ENCODE results near the gene RTL9.

The RTL9 gene

GRCh38 chrX:110346681-110347080 lies 12.0 kb upstream of the RTL9 start:
- no peak for TF ChIP-seq CTCF (IDR thresholded peaks at IDR 0.05; ENCODE audit: borderline replicate concordance, insufficient read depth, low read depth, low read length)

GRCh38 chrX:110359273-110359672 lies 625 bp downstream of the RTL9 start:
- no peak for TF ChIP-seq CTCF (IDR thresholded peaks at IDR 0.05; ENCODE audit: borderline replicate concordance, insufficient read depth, low read depth, low read length)

More at GRCh38 chrX:110346681-110347080, 12.0 kb upstream of the RTL9 start:
- no peak overlapping the region for H3K4me3 ChIP-seq (ENCODE audit: low read depth, low read length)

GRCh38 chrX:110363244-110363643 lies 4.6 kb downstream of the RTL9 start:
- H3K4me3 ChIP-seq (ENCODE audit: low read depth, low read length): no peak overlapping the region
- no peak for TF ChIP-seq CTCF (IDR thresholded peaks at IDR 0.05; ENCODE audit: borderline replicate concordance, insufficient read depth, low read depth, low read length)

More at GRCh38 chrX:110359273-110359672, 625 bp downstream of the RTL9 start:
- H3K4me3 ChIP-seq (ENCODE audit: low read depth, low read length): no peak overlapping the region

GRCh38 chrX:110373310-110373709 lies 14.7 kb downstream of the RTL9 start:
- no peak for TF ChIP-seq CTCF (IDR thresholded peaks at IDR 0.05; ENCODE audit: borderline replicate concordance, insufficient read depth, low read depth, low read length)
- no peak overlapping the region for H3K4me3 ChIP-seq (ENCODE audit: low read depth, low read length)

- H3K4me3 ChIP-seq (ENCODE audit: low read depth, low read length): no peak overlapping the region
- TF ChIP-seq CTCF (IDR thresholded peaks at IDR 0.05; ENCODE audit: borderline replicate concordance, insufficient read depth, low read depth, low read length): no peak
Observed at GRCh38 chrX:110374559-110374958, 15.9 kb downstream of the RTL9 start.

GRCh38 chrX:110381216-110381615 lies 22.6 kb downstream of the RTL9 start:
- no peak for TF ChIP-seq CTCF (IDR thresholded peaks at IDR 0.05; ENCODE audit: borderline replicate concordance, insufficient read depth, low read depth, low read length)

GRCh38 chrX:110383414-110383813 lies 24.8 kb downstream of the RTL9 start:
- H3K4me3 ChIP-seq (ENCODE audit: low read depth, low read length): no peak overlapping the region

More at GRCh38 chrX:110381216-110381615, 22.6 kb downstream of the RTL9 start:
- H3K4me3 ChIP-seq (ENCODE audit: low read depth, low read length): no peak overlapping the region

More at GRCh38 chrX:110383414-110383813, 24.8 kb downstream of the RTL9 start:
- TF ChIP-seq CTCF (IDR thresholded peaks at IDR 0.05; ENCODE audit: borderline replicate concordance, insufficient read depth, low read depth, low read length): no peak
